ENCODE data around the gene ZNF853. TPM values are rescaled to one million over a fixed set of nuclear protein-coding genes. Genes with fewer than 3 reads are reported as not detected.

ZNF853 gene
- total RNA-seq, 1 experiment from 2014 or later, result 1.0 TPM

DNA sequence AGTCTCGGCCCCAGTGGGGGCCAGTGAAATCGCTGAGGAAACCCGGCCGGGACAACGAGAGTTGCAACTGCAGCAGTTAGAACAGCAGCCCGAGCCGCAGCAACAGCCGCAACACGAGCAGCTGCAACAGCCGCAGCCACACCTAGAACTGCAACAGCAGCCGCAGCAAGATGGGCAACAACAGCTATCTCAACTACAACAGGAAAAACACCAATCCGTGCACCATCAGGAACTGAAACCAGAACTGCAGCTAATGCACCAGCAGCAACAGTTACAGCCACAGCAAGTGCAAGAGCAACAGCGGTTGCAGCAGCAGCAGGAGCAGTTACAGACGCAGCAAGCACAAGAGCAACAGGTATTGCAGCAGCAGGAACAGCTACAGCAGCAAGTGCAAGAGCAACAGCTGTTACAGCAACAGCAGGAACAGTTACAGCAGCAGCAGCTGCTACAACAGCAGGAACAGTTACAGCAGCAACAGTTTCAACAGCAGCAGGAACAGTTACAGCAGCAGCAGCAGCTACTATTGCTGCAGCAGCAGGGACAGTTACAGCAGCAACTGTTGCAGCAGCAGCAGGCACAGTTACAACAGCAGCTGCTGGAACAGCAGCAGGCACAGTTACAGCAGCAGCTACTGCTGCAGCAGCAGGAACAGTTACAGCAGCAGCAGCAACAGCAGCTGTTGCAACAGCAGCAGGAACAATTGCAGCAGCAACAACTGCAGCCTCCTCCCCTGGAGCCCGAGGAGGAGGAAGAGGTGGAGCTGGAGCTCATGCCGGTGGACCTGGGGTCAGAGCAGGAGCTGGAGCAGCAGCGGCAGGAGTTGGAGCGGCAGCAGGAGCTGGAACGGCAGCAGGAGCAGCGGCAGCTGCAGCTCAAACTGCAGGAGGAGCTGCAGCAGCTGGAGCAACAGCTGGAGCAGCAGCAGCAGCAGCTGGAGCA, 6.1 kb downstream of the ZNF853 start:
- no peaks in the 10 kb centered on the region for H3K79me2 ChIP-seq (ENCODE audit: low read length)
- ATAC-seq, result no peak
- intact Hi-C loops (cut with micrococcal nuclease), result no loop called here
- DNase-seq, result no peak
- BruUV-seq (replicated peaks), result no TSS peak
- H3K4me2 ChIP-seq (ENCODE audit: low read length), result no peak overlapping the region
- no peaks in the 10 kb centered on the region for H3K9me3 ChIP-seq (ENCODE audit: low read length)
- H3K27ac ChIP-seq (ENCODE audit: low read length), result no peak overlapping the region
- TF ChIP-seq, protein P1, sequence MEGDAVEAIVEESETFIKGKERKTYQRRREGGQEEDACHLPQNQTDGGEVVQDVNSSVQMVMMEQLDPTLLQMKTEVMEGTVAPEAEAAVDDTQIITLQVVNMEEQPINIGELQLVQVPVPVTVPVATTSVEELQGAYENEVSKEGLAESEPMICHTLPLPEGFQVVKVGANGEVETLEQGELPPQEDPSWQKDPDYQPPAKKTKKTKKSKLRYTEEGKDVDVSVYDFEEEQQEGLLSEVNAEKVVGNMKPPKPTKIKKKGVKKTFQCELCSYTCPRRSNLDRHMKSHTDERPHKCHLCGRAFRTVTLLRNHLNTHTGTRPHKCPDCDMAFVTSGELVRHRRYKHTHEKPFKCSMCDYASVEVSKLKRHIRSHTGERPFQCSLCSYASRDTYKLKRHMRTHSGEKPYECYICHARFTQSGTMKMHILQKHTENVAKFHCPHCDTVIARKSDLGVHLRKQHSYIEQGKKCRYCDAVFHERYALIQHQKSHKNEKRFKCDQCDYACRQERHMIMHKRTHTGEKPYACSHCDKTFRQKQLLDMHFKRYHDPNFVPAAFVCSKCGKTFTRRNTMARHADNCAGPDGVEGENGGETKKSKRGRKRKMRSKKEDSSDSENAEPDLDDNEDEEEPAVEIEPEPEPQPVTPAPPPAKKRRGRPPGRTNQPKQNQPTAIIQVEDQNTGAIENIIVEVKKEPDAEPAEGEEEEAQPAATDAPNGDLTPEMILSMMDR (conservative IDR thresholded peaks at IDR 0.05; ENCODE audit: low read depth, low read length), result no peak
- no peak for TF ChIP-seq EZH2 (IDR thresholded peaks at IDR 0.05; ENCODE audit: low read length, unreplicated experiment)
- no peak for TF ChIP-seq EZH2phosphoT487 (IDR thresholded peaks at IDR 0.05; ENCODE audit: borderline replicate concordance, low read length)
- no peaks in the 10 kb centered on the region for H3K27me3 ChIP-seq (ENCODE audit: low read length)
- H3F3A ChIP-seq (ENCODE audit: low read length, unreplicated experiment), result no peaks in the 10 kb centered on the region
- H3K36me3 ChIP-seq (ENCODE audit: low read depth, low read length), result no peaks in the 10 kb centered on the region
- no peak overlapping the region for H3K4me3 ChIP-seq (ENCODE audit: low read length)
- ChIA-PET POLR2A (ENCODE audit: unreplicated experiment) (no interaction called here), CTCF (no interaction called here)
- no peaks in the 10 kb centered on the region for H4K20me1 ChIP-seq (ENCODE audit: low read length)
- no peaks in the 10 kb centered on the region for H3K9me2 ChIP-seq (replicated peaks; ENCODE audit: low read length)
- H2AFZ ChIP-seq (ENCODE audit: low read length), result no peak overlapping the region
- no peak overlapping the region for H3K9ac ChIP-seq (ENCODE audit: low read length)
- no peaks in the 10 kb centered on the region for H3K4me1 ChIP-seq (ENCODE audit: insufficient read depth, low read length)

GRCh38 chr7:6622134-6622710, 6.8 kb downstream of the ZNF853 start:
- TF ChIP-seq EZH2phosphoT487 (IDR thresholded peaks at IDR 0.05; ENCODE audit: borderline replicate concordance, low read length) (no peak), EZH2 (IDR thresholded peaks at IDR 0.05; ENCODE audit: low read length, unreplicated experiment) (no peak)
- TF ChIP-seq, protein P1 (conservative IDR thresholded peaks at IDR 0.05; ENCODE audit: low read depth, low read length), result no peak
- Histone ChIP-seq H3K9me3 (ENCODE audit: low read length) (no peaks in the 10 kb centered on the region), H3K27ac (ENCODE audit: low read length) (no peak overlapping the region), H3F3A (ENCODE audit: low read length, unreplicated experiment) (no peaks in the 10 kb centered on the region), H3K4me3 (ENCODE audit: low read length) (no peak overlapping the region), H4K20me1 (ENCODE audit: low read length) (no peaks in the 10 kb centered on the region), H2AFZ (ENCODE audit: low read length) (no peak overlapping the region), H3K4me2 (ENCODE audit: low read length) (no peak overlapping the region), H3K79me2 (ENCODE audit: low read length) (no peaks in the 10 kb centered on the region), H3K27me3 (ENCODE audit: low read length) (no peaks in the 10 kb centered on the region), H3K9ac (ENCODE audit: low read length) (no peak overlapping the region), H3K36me3 (ENCODE audit: low read depth, low read length) (no peaks in the 10 kb centered on the region), H3K9me2 (replicated peaks; ENCODE audit: low read length) (no peaks in the 10 kb centered on the region), H3K4me1 (ENCODE audit: insufficient read depth, low read length) (no peaks in the 10 kb centered on the region)
- intact Hi-C loops (cut with micrococcal nuclease), result no loop called here
- no TSS peak for BruUV-seq (replicated peaks)
- no peak for ATAC-seq
- ChIA-PET POLR2A (ENCODE audit: unreplicated experiment) (no interaction called here), CTCF (no interaction called here)
- DNase-seq, result no peak
